Measurements from ENCODE around the gene PTPRT. TPM values are rescaled to one million over a fixed set of nuclear protein-coding genes. Genes with fewer than 3 reads are reported as not detected.

PTPRT gene
- total and polyA plus RNA-seq, 8 donors: 0.23 to 1.8 (median 0.95) TPM

- ATAC-seq: no peak
- no peak overlapping the region for H3K27ac ChIP-seq
- H3K4me3 ChIP-seq: no peak overlapping the region
- no peak for TF ChIP-seq CTCF (IDR thresholded peaks at IDR 0.05)
- no peak for DNase-seq
- H3K27me3 ChIP-seq: no peaks in the 10 kb centered on the region
- H3K36me3 ChIP-seq: no peaks in the 10 kb centered on the region
- intact Hi-C loops (cut with DNase I): no loop called here
- no peak for FAIRE-seq
- peaks cover 0 to 6% (median 0%) of the 10 kb centered on the region in 3 donors for H3K4me1 ChIP-seq
- WGBS, 2 donors: 91 to 96% methylated on average over 1 of the region's 1 CpG
- H3K9me3 ChIP-seq: no peaks in the 10 kb centered on the region
Measured at GRCh38 chr20:42524058-42524457, 665.6 kb downstream of the PTPRT start.

- no peak for FAIRE-seq
- WGBS, 2 donors: 59 to 76% methylated on average over 3 of the region's 3 CpGs
- no peaks in the 10 kb centered on the region for H3K36me3 ChIP-seq
Measured at GRCh38 chr20:42516692-42517091, 673.0 kb downstream of the PTPRT start.

GRCh38 chr20:42510686-42511085 is 679.0 kb downstream of the PTPRT start:
- WGBS, 2 donors: 85% methylated on average over 4 of the region's 4 CpGs
- no peak overlapping the region for H3K4me3 ChIP-seq
- no peak for TF ChIP-seq CTCF (IDR thresholded peaks at IDR 0.05)
- DNase-seq: no peak
- H3K9me3 ChIP-seq: no peaks in the 10 kb centered on the region
- H3K36me3 ChIP-seq: no peaks in the 10 kb centered on the region
- H3K27ac ChIP-seq: no peak overlapping the region
- no peaks in the 10 kb centered on the region for H3K27me3 ChIP-seq
- H3K4me1 ChIP-seq: no peaks in the 10 kb centered on the region
- no peak for FAIRE-seq
- ATAC-seq: no peak
- intact Hi-C loops (cut with DNase I): no loop called here

More at GRCh38 chr20:42516692-42517091, 673.0 kb downstream of the PTPRT start:
- Histone ChIP-seq H3K4me3 (no peak overlapping the region), H3K4me1 (peaks cover 0 to 12% (median 5%) of the 10 kb centered on the region in 3 donors), H3K27me3 (no peaks in the 10 kb centered on the region), H3K9me3 (no peaks in the 10 kb centered on the region), H3K27ac (no peak overlapping the region)
- DNase-seq (no peak), ATAC-seq (no peak)
- no peak for TF ChIP-seq CTCF (IDR thresholded peaks at IDR 0.05)
- intact Hi-C loops (cut with DNase I): no loop called here

GRCh38 chr20:42507874-42508273 is 681.8 kb downstream of the PTPRT start:
- no peaks in the 10 kb centered on the region for H3K36me3 ChIP-seq
- no peak overlapping the region for H3K4me3 ChIP-seq
- DNase-seq (no peak), ATAC-seq (no peak), FAIRE-seq (no peak)
- no peak for TF ChIP-seq CTCF (IDR thresholded peaks at IDR 0.05)
- H3K9me3 ChIP-seq: no peaks in the 10 kb centered on the region
- intact Hi-C loops (cut with DNase I): no loop called here
- WGBS, 2 donors: 71 to 74% methylated on average over 3 of the region's 3 CpGs
- no peaks in the 10 kb centered on the region for H3K27me3 ChIP-seq
- no peak overlapping the region for H3K27ac ChIP-seq
- no peaks in the 10 kb centered on the region for H3K4me1 ChIP-seq

- TF ChIP-seq CTCF (IDR thresholded peaks at IDR 0.05): no peak
- no peaks in the 10 kb centered on the region for H3K4me1 ChIP-seq
- DNase-seq (no peak), ATAC-seq (no peak), FAIRE-seq (no peak)
- 65 to 73% methylated on average over 2 of the region's 2 CpGs for WGBS, 2 donors
- no peaks in the 10 kb centered on the region for H3K36me3 ChIP-seq
- intact Hi-C loops (cut with DNase I): no loop called here
- no peak overlapping the region for H3K27ac ChIP-seq
- no peak overlapping the region for H3K4me3 ChIP-seq
- no peaks in the 10 kb centered on the region for H3K27me3 ChIP-seq
- H3K9me3 ChIP-seq: no peaks in the 10 kb centered on the region
Measured at GRCh38 chr20:42506397-42506796, 683.3 kb downstream of the PTPRT start.

All from pancreas (tissue), 10 donors.